ENCODE data around the gene FOXP2.

GRCh38 chr7:114539575-114539974 lies 125.0 kb downstream of the FOXP2 start:
- TF ChIP-seq, protein P1, sequence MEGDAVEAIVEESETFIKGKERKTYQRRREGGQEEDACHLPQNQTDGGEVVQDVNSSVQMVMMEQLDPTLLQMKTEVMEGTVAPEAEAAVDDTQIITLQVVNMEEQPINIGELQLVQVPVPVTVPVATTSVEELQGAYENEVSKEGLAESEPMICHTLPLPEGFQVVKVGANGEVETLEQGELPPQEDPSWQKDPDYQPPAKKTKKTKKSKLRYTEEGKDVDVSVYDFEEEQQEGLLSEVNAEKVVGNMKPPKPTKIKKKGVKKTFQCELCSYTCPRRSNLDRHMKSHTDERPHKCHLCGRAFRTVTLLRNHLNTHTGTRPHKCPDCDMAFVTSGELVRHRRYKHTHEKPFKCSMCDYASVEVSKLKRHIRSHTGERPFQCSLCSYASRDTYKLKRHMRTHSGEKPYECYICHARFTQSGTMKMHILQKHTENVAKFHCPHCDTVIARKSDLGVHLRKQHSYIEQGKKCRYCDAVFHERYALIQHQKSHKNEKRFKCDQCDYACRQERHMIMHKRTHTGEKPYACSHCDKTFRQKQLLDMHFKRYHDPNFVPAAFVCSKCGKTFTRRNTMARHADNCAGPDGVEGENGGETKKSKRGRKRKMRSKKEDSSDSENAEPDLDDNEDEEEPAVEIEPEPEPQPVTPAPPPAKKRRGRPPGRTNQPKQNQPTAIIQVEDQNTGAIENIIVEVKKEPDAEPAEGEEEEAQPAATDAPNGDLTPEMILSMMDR (IDR thresholded peaks at IDR 0.05) = no peak
- TF ChIP-seq POLR2A (IDR thresholded peaks at IDR 0.05) (no peak), EP300 (IDR thresholded peaks at IDR 0.05) (no peak)

All from ovary (tissue), 3 donors.